SK-N-SH treated with all-trans-retinoic acid at 6 μM for 48 hours (cell line): ENCODE data around the gene TMC4.

Experiments
- ATAC-seq: fragments of 200-7000 bp; cut with Tn5 transposase; 3 replicates; pipeline ENCODE4 v1.9.1; 2020; ENCODE audit warnings: mild to moderate bottlenecking, moderate library complexity
- ARNTL ChIP-seq: fragments of 450-650 bp; formaldehyde crosslinking; IDR thresholded peaks from 2 replicates; pipeline ENCODE4 v1.5.0; 2020; ENCODE audit warnings: low read depth, mild to moderate bottlenecking, moderate library complexity, borderline replicate concordance
- BACH2 ChIP-seq: fragments of 250-450 bp; sonication (Bioruptor Pico); IDR thresholded peaks from 2 replicates; pipeline ENCODE4 v1.9.0; 2021; ENCODE audit warnings: mild to moderate bottlenecking, borderline replicate concordance
- CSDC2 ChIP-seq: fragments of 250-450 bp; sonication (Bioruptor Pico); IDR thresholded peaks from 2 replicates; pipeline ENCODE4 v1.5.0; 2020; ENCODE audit warnings: mild to moderate bottlenecking, moderate library complexity
- GLIS3 ChIP-seq: fragments of 250-450 bp; sonication (Bioruptor Pico); IDR thresholded peaks from 2 replicates; pipeline ENCODE4 v1.5.0; 2020; ENCODE audit warnings: mild to moderate bottlenecking, moderate library complexity
- ISL1 ChIP-seq: fragments of 250-450 bp; sonication (Bioruptor Pico); IDR thresholded peaks from 2 replicates; pipeline ENCODE4 v2.1.2; 2022; ENCODE audit warnings: mild to moderate bottlenecking, moderate library complexity
- PPARA ChIP-seq: fragments of 250-450 bp; sonication (Bioruptor Pico); IDR thresholded peaks from 2 replicates; pipeline ENCODE4 v1.5.0; 2020; ENCODE audit warnings: mild to moderate bottlenecking, borderline replicate concordance
- RARB ChIP-seq: fragments of 250-450 bp; sonication (Bioruptor Pico); IDR thresholded peaks from 2 replicates; pipeline ENCODE4 v1.8.0; 2021; ENCODE audit warnings: mild to moderate bottlenecking, moderate library complexity
- SNAI2 ChIP-seq: fragments of 250-450 bp; sonication (Bioruptor Pico); IDR thresholded peaks from 2 replicates; pipeline ENCODE4 v1.5.0; 2020; ENCODE audit warnings: mild to moderate bottlenecking, moderate library complexity
- TCF4 ChIP-seq: fragments of 250-450 bp; sonication (Bioruptor Pico); IDR thresholded peaks from 2 replicates; pipeline ENCODE4 v1.8.0; 2021; ENCODE audit warnings: mild to moderate bottlenecking, moderate library complexity, borderline replicate concordance
- TOX ChIP-seq: fragments of 250-450 bp; sonication (Bioruptor Pico); IDR thresholded peaks from 2 replicates; pipeline ENCODE4 v1.8.0; 2021; ENCODE audit warnings: mild to moderate bottlenecking, moderate library complexity, borderline replicate concordance
- ZC3H10 ChIP-seq: fragments of 250-450 bp; sonication (Bioruptor Pico); IDR thresholded peaks from 2 replicates; pipeline ENCODE4 v1.5.1; 2021; ENCODE audit warnings: mild to moderate bottlenecking, moderate library complexity
- ZFP3 ChIP-seq: fragments of 250-450 bp; sonication (Bioruptor Pico); IDR thresholded peaks from 2 replicates; pipeline ENCODE4 v1.5.0; 2020; ENCODE audit warnings: mild to moderate bottlenecking, moderate library complexity
- ZFP30 ChIP-seq: fragments of 450-650 bp; formaldehyde crosslinking; IDR thresholded peaks from 2 replicates; pipeline ENCODE4 v1.5.0; 2022; ENCODE audit warnings: mild to moderate bottlenecking, moderate library complexity
- ZNF565 ChIP-seq: fragments of 450-650 bp; formaldehyde crosslinking; conservative IDR thresholded peaks from 2 replicates; pipeline ENCODE4 v1.5.0; 2020; ENCODE audit warnings: low read depth, mild to moderate bottlenecking, moderate library complexity
- ZNF8 ChIP-seq: fragments of 450-650 bp; formaldehyde crosslinking; IDR thresholded peaks from 2 replicates; pipeline ENCODE4 v1.5.0; 2020; ENCODE audit warnings: mild to moderate bottlenecking, moderate library complexity
- TF ChIP-seq, protein P1 (sequence below): fragments of 250-450 bp; sonication (Bioruptor Pico); IDR thresholded peaks from 2 replicates; pipeline ENCODE4 v1.5.0; 2020; ENCODE audit warnings: mild to moderate bottlenecking, moderate library complexity
- TF ChIP-seq, protein P2 (sequence below): fragments of 250-450 bp; sonication (Bioruptor Pico); IDR thresholded peaks from 2 replicates; pipeline ENCODE4 v1.8.0; 2020; ENCODE audit warnings: mild to moderate bottlenecking, moderate library complexity, borderline replicate concordance
- TF ChIP-seq, protein P3 (sequence below): fragments of 250-450 bp; sonication (Bioruptor Pico); IDR thresholded peaks from 2 replicates; pipeline ENCODE4 v1.8.0; 2021; ENCODE audit warnings: low read depth, mild to moderate bottlenecking, moderate library complexity, borderline replicate concordance

TMC4 gene

DNA sequence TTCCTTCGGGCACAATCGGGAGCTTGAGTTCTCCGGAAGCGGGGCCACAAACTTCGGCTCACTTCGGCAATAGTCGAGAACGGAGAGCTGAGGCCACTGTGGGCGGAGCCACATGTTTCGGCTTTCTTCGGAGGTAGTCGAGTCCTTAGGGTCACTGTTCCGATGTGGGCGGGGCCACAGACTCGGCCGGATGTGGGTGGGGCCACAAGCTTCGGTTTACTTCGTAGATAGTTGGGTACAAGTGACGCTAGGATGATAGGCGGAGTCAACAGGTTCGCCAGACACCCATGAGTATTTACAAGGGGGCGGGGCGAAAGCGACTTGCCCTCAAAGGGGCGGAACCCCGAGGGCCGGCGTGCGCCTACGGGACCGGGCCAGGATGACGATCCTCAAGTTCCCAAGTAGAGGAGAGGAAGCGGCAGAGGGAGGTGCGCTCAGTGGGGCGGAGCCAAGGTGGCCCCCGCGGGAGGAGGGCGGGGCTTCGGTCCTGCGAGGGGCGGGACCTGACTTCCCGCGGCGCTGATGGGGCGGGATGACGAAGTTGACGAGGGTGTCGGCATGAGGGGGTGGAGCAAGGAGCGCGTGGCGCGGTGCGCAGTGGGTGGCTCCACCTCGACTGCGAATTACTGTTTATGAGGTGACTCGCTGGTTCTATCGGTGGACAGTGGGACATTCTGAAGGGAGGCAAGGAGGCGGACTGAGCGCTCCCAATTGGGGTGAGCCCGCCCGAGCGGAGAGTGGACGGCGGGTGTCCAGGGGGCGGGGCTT is 17.0 kb upstream of the TMC4 start:
- TF ChIP-seq ZNF565 (CRISPR knock-in tag): no peak
- TF ChIP-seq BACH2 (CRISPR knock-in tag): no peak
- no peak for TF ChIP-seq ZFP30 (CRISPR knock-in tag)
- TF ChIP-seq TCF4 (CRISPR knock-in tag): no peak
- no peak for TF ChIP-seq GLIS3 (CRISPR knock-in tag)

DNA sequence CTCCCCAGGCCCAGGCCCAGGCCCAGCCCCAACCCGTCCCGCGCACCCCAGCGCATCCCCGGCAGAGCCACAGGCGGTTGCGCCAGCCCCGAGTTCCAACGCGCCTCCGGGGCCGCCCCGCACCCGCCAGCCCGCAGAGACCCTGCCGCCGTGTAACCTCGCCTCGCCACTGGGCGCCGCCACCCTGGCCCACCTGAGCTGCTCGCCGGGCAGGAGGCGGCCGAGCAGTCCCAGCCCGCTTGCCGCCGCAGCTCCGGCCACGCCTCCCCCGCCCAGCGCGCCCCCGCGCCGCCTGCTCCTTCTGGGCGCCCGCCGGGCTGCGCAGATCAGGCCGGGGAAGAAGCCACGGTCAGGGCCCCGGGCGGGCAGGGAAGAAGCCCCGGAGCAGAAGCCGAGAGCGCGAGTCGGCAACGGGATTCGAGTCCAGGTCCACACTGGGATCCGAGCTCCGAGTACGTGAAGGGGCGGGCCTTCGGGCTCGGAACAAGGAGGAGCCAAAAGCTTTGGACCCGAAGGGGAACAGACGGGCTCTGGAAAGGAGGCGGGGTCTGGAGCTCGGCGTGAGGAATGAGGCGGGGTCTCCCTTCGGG is 16.3 kb upstream of the TMC4 start, which contains the start of gene MBOAT7:
Gene MBOAT7 (minus strand): TSS at position 436 of the 590 bp plus-strand sequence. CDS start 1,072 bp downstream, outside the sequence.
- TF ChIP-seq TOX (CRISPR knock-in tag): no peak
- TF ChIP-seq, protein P1, sequence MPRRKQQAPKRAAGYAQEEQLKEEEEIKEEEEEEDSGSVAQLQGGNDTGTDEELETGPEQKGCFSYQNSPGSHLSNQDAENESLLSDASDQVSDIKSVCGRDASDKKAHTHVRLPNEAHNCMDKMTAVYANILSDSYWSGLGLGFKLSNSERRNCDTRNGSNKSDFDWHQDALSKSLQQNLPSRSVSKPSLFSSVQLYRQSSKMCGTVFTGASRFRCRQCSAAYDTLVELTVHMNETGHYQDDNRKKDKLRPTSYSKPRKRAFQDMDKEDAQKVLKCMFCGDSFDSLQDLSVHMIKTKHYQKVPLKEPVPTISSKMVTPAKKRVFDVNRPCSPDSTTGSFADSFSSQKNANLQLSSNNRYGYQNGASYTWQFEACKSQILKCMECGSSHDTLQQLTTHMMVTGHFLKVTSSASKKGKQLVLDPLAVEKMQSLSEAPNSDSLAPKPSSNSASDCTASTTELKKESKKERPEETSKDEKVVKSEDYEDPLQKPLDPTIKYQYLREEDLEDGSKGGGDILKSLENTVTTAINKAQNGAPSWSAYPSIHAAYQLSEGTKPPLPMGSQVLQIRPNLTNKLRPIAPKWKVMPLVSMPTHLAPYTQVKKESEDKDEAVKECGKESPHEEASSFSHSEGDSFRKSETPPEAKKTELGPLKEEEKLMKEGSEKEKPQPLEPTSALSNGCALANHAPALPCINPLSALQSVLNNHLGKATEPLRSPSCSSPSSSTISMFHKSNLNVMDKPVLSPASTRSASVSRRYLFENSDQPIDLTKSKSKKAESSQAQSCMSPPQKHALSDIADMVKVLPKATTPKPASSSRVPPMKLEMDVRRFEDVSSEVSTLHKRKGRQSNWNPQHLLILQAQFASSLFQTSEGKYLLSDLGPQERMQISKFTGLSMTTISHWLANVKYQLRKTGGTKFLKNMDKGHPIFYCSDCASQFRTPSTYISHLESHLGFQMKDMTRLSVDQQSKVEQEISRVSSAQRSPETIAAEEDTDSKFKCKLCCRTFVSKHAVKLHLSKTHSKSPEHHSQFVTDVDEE (CRISPR knock-in tag): 0 out of 2 replicates have a peak, but pooled peaks have one; percentile 25
- peak; percentile 24 for ATAC-seq

More for the DNA sequence above, 17.0 kb upstream of the TMC4 start:
- peak; percentile 72 for ATAC-seq

DNA sequence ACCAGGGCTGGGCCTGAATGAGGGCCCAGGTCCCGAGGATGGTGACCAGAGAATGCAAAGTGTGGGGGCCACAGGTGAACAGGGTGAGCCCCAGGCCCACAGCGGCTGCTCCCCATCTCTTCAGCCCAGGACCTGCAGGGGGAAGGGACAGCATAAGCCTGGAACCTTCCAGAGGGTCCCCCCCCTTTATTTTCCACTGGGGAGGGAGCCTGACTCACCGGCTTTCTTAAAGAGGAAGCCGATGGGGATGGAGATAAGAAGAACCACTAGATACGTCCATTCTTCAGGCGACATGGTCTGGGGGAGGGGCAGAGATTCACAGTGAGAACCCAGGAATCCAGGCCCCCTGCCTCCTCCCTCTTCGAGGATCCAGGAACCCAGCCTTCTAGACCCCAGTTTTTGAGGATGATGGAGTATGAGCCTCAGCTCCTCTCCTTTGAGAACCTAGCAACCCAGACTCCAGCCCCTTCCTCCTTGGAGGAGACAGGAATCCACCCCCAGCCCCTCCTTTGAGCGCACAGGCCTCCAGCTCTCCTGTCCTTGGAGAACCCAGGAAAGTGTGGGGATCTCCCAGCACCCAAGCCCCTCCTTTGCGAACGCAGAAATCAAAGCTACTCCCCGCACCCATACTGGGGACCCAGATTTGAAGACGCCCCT is 15.4 kb upstream of the TMC4 start:
- no peak for ATAC-seq

DNA sequence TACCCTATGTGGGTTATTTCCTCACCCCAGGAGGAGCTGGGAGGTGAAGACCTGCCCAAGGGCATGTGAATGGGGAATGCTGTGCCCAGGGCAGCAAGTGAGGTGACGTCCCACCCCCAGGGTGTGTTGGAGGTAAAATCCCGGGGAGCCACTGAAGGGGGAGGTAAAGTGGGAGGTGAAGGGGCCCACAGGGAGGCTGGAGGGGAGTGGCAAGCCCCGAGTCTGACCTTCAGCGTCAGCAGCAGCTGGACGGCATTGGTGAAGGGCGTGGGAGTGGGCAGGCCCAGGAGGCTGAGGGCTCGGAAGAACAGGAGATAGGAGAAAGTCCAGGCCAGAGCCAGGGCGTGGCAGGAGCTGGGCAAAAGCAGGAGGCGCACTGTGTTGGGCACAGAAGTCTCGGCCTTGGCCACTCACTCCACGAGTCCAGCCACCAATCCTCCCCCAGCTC is 14.0 kb upstream of the TMC4 start:
- ATAC-seq: no peak

More for the DNA sequence above, 15.4 kb upstream of the TMC4 start:
- TF ChIP-seq, protein P2, sequence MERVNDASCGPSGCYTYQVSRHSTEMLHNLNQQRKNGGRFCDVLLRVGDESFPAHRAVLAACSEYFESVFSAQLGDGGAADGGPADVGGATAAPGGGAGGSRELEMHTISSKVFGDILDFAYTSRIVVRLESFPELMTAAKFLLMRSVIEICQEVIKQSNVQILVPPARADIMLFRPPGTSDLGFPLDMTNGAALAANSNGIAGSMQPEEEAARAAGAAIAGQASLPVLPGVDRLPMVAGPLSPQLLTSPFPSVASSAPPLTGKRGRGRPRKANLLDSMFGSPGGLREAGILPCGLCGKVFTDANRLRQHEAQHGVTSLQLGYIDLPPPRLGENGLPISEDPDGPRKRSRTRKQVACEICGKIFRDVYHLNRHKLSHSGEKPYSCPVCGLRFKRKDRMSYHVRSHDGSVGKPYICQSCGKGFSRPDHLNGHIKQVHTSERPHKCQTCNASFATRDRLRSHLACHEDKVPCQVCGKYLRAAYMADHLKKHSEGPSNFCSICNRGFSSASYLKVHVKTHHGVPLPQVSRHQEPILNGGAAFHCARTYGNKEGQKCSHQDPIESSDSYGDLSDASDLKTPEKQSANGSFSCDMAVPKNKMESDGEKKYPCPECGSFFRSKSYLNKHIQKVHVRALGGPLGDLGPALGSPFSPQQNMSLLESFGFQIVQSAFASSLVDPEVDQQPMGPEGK (CRISPR knock-in tag): peak; percentile 99; the same call in 1 of the 2 replicates
- TF ChIP-seq RARB (CRISPR knock-in tag): no peak

DNA sequence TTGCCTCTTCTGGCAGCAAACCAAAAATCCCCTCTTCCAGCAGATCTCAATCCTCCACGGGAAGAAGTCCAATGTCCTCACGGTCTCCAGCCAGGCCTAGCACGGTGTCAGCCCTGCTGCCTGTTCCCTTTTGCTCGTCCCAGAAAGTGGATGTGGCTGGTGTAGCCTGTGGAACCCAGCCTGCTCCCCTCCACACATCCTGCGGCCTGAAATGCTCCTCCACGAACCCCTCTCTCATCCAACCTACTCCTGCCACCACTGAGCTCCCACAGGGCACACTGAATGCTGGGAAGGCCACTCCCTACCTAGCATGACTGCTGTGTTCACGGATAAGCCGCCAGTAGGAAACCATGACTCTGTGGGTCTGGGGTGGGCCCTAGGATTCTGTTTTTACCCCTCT is 13.4 kb upstream of the TMC4 start:
- no peak for ATAC-seq
- TF ChIP-seq PPARA (CRISPR knock-in tag) (no peak), RARB (CRISPR knock-in tag) (no peak), ZNF8 (CRISPR knock-in tag) (no peak), ZFP30 (CRISPR knock-in tag) (no peak), CSDC2 (no peak), ISL1 (no peak), ZC3H10 (no peak), SNAI2 (CRISPR knock-in tag) (no peak), ZFP3 (no peak), TOX (CRISPR knock-in tag) (no peak), ZNF565 (CRISPR knock-in tag) (no peak)
- TF ChIP-seq, protein P1 (CRISPR knock-in tag): no peak
- TF ChIP-seq, protein P3, sequence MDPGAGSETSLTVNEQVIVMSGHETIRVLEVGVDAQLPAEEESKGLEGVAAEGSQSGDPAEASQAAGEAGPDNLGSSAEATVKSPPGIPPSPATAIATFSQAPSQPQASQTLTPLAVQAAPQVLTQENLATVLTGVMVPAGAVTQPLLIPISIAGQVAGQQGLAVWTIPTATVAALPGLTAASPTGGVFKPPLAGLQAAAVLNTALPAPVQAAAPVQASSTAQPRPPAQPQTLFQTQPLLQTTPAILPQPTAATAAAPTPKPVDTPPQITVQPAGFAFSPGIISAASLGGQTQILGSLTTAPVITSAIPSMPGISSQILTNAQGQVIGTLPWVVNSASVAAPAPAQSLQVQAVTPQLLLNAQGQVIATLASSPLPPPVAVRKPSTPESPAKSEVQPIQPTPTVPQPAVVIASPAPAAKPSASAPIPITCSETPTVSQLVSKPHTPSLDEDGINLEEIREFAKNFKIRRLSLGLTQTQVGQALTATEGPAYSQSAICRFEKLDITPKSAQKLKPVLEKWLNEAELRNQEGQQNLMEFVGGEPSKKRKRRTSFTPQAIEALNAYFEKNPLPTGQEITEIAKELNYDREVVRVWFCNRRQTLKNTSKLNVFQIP (CRISPR knock-in tag): no peak
- TF ChIP-seq, protein P2 (CRISPR knock-in tag): no peak

More for the DNA sequence above, 14.0 kb upstream of the TMC4 start:
- TF ChIP-seq PPARA (CRISPR knock-in tag) (no peak), ZFP30 (CRISPR knock-in tag) (no peak), ZFP3 (no peak), ARNTL (CRISPR knock-in tag) (no peak)
